CD14-positive monocyte (primary cell): ENCODE results near the gene TERT. TPM values are rescaled to one million over a fixed set of nuclear protein-coding genes. Genes with fewer than 3 reads are reported as not detected.

Experiments
- DNase-seq, 3 donors: peaks; one replicate each; pipeline ENCODE4 v3.0.0-alpha.2; 2011 to 2022
- H2AFZ ChIP-seq: 2 replicates; pipeline ENCODE4 v1.6.0; 2012; ENCODE audit warnings: mild to moderate bottlenecking, low read depth, low read length, inconsistent platforms; ENCODE audit not compliant: insufficient read depth, poor library complexity, severe bottlenecking
- H3K27ac ChIP-seq, 2 donors: 1 replicate in 1 of 2; 2 replicates in 1 of 2; pipeline ENCODE4 v1.5.1; 2012 to 2013; ENCODE audit warnings: low read length in 2 of 2, control low read depth in 1 of 2, inconsistent platforms in 1 of 2, low read depth in 1 of 2, mild to moderate bottlenecking in 1 of 2
- H3K27me3 ChIP-seq, 2 donors: one replicate each; pipeline versions ENCODE4 v1.6.0 to v1.6.1; 2011 to 2013; ENCODE audit warnings: low read length in 2 of 2; ENCODE audit not compliant: control insufficient read depth in 2 of 2, insufficient read depth in 2 of 2
- H3K36me3 ChIP-seq, 2 donors: replicated peaks in 1 of 2; 1 replicate in 1 of 2; 2 replicates in 1 of 2; pipeline versions ENCODE4 v1.5.1 to v1.6.1; 2012 to 2013; ENCODE audit warnings: low read length in 2 of 2, control low read depth in 1 of 2, inconsistent platforms in 1 of 2, mild to moderate bottlenecking in 1 of 2; ENCODE audit not compliant: insufficient read depth in 2 of 2, control insufficient read depth in 1 of 2
- H3K4me1 ChIP-seq, 2 donors: 1 replicate in 1 of 2; 2 replicates in 1 of 2; pipeline versions ENCODE4 v1.5.1 to v1.6.1; 2012 to 2013; ENCODE audit warnings: low read length in 2 of 2, control low read depth in 1 of 2, inconsistent platforms in 1 of 2, mild to moderate bottlenecking in 1 of 2, moderate library complexity in 1 of 2; ENCODE audit not compliant: insufficient read depth in 2 of 2, control insufficient read depth in 1 of 2
- H3K4me2 ChIP-seq: replicated peaks from 2 replicates; pipeline ENCODE3; 2012; ENCODE audit warnings: low read length, moderate library complexity, mild to moderate bottlenecking; ENCODE audit not compliant: poor library complexity, severe bottlenecking; ENCODE audit errors: extremely low read depth
- H3K4me3 ChIP-seq, 3 experiments: fragments of 200-600 bp in 1 of 3; sonication (generic) in 1 of 3; replicated peaks in 1 of 3; 1 replicate in 2 of 3; 2 replicates in 1 of 3; pipeline ENCODE4 v1.5.1; 2011 to 2013; ENCODE audit warnings: low read length in 3 of 3, mild to moderate bottlenecking in 3 of 3, control low read depth in 2 of 3, low read depth in 2 of 3, inconsistent platforms in 1 of 3, moderate library complexity in 1 of 3
- H3K79me2 ChIP-seq: 2 replicates; pipeline ENCODE4 v1.6.0; 2012; ENCODE audit warnings: mild to moderate bottlenecking, control low read depth, inconsistent platforms, low read length, moderate library complexity; ENCODE audit not compliant: insufficient read depth
- H3K9ac ChIP-seq: 2 replicates; pipeline ENCODE4 v1.6.0; 2017; ENCODE audit warnings: low read length, mild to moderate bottlenecking; ENCODE audit not compliant: insufficient read depth, poor library complexity, severe bottlenecking
- H3K9me3 ChIP-seq, 2 donors: replicated peaks in 1 of 2; 1 replicate in 1 of 2; 2 replicates in 1 of 2; pipeline versions ENCODE4 v1.5.1 to v1.6.1; 2012 to 2013; ENCODE audit warnings: low read length in 2 of 2, control low read depth in 1 of 2; ENCODE audit not compliant: control insufficient read depth in 1 of 2, insufficient read depth in 1 of 2
- H4K20me1 ChIP-seq: 2 replicates; pipeline ENCODE4 v1.6.0; 2012; ENCODE audit warnings: mild to moderate bottlenecking, low read length, control low read depth, moderate library complexity; ENCODE audit not compliant: insufficient read depth
- H3K27ac Mint-ChIP-seq, 7 donors: one replicate each; pipeline ENCODE4 v1.8.0; 2020; ENCODE audit warnings: mild to moderate bottlenecking in 7 of 7, mixed read lengths in 7 of 7, moderate library complexity in 6 of 7, inconsistent platforms in 2 of 7
- H3K27me3 Mint-ChIP-seq, 3 donors: one replicate each; pipeline ENCODE4 v1.8.0; 2021 to 2022; ENCODE audit warnings: low read depth in 3 of 3, mild to moderate bottlenecking in 3 of 3, mixed read lengths in 3 of 3, moderate library complexity in 3 of 3, inconsistent platforms in 1 of 3
- H3K36me3 Mint-ChIP-seq, 2 donors: one replicate each; pipeline ENCODE4 v1.8.0; 2020; ENCODE audit warnings: mixed read lengths in 2 of 2, inconsistent platforms in 1 of 2, mild to moderate bottlenecking in 1 of 2
- H3K4me1 Mint-ChIP-seq: one replicate; pipeline ENCODE4 v1.8.0; 2020; ENCODE audit warnings: mild to moderate bottlenecking, mixed read lengths
- H3K4me3 Mint-ChIP-seq, 2 donors: one replicate each; pipeline ENCODE4 v1.8.0; 2020; ENCODE audit warnings: mild to moderate bottlenecking in 2 of 2, mixed read lengths in 2 of 2, moderate library complexity in 1 of 2
- H3K9me3 Mint-ChIP-seq, 7 donors: one replicate each; pipeline ENCODE4 v1.8.0; 2020 to 2022; ENCODE audit warnings: mixed read lengths in 7 of 7, mild to moderate bottlenecking in 6 of 7, moderate library complexity in 6 of 7, inconsistent platforms in 2 of 7
- CTCF ChIP-seq: fragments of 200-600 bp; IDR thresholded peaks from one replicate; pipeline ENCODE4 v1.8.0; 2022; ENCODE audit warnings: antibody characterized with exemption, mild to moderate bottlenecking
- WGBS: methylation state at CpG from one replicate; pipeline ENCODE4 v1.1.5; 2013; ENCODE audit warnings: missing lambda C conversion rate; ENCODE audit not compliant: insufficient coverage; 5-methylcytosine and 5-hydroxymethylcytosine counted together
- intact Hi-C, 2 donors: fragments of 100-400 bp; cut with micrococcal nuclease; formaldehyde crosslinking; loops; one replicate each; pipeline versions ENCODE4 v1.15.0 to v1.15.1; 2023
- polyA plus RNA-seq, 3 donors: library from polyadenylated mRNA; depleted of rRNA in 1 of 3; unstranded in 2 of 3; stranded (reverse) in 1 of 3; fragments of 300-500 nt in 2 of 3; fragments of >200 nt in 1 of 3; fragmentation: Illumina TruSeq in 2 of 3; gene quantifications; 1 replicate in 2 of 3; 2 replicates in 1 of 3; pipeline ENCODE4 v1.2.3, GENCODE V29; 2012 to 2021

Gene TERT
- polyA plus RNA-seq, 3 donors: not detected

- no peak overlapping the region for H3K27ac ChIP-seq
- H3K36me3 ChIP-seq: peaks cover 57 to 63% of the 10 kb centered on the region in 2 donors
- TF ChIP-seq CTCF: no peak
- intact Hi-C loops: no loop called here
- no peak overlapping the region for H3K4me2 ChIP-seq
- H3K4me3 Mint-ChIP-seq: no peak overlapping the region
- WGBS: 98% methylated on average over 24 of the region's 26 CpGs
- no peaks in the 10 kb centered on the region for H4K20me1 ChIP-seq
- H3K9me3 ChIP-seq: no peaks in the 10 kb centered on the region
- H3K79me2 ChIP-seq: no peaks in the 10 kb centered on the region
- H3K27ac Mint-ChIP-seq: no peak overlapping the region
- H3K4me1 Mint-ChIP-seq: peaks cover 31% of the 10 kb centered on the region
- no peak for DNase-seq
- peaks cover 17 to 27% of the 10 kb centered on the region in 2 donors for H3K4me1 ChIP-seq
- H3K27me3 Mint-ChIP-seq: peaks cover 30 to 32% (median 31%) of the 10 kb centered on the region in 3 donors
- H3K4me3 ChIP-seq: no peak overlapping the region
- peaks cover 54 to 65% of the 10 kb centered on the region in 2 donors for H3K36me3 Mint-ChIP-seq
- H3K27me3 ChIP-seq: peaks cover 0 to 21% of the 10 kb centered on the region in 2 donors
- H3K9ac ChIP-seq: no peak overlapping the region
- H3K9me3 Mint-ChIP-seq: peaks cover 0 to 3% (median 0%) of the 10 kb centered on the region in 7 donors
- H2AFZ ChIP-seq: no peak overlapping the region
These were observed 23.2 kb upstream of the TERT start for GRCh38 chr5:1317921-1318565.

- no peaks in the 10 kb centered on the region for H3K79me2 ChIP-seq
- no peak overlapping the region for H3K4me3 ChIP-seq
- peaks cover 46 to 50% of the 10 kb centered on the region in 2 donors for H3K36me3 ChIP-seq
- H3K27me3 ChIP-seq: peaks cover 0 to 21% of the 10 kb centered on the region in 2 donors
- Mint-ChIP-seq H3K4me1 (peaks cover 41% of the 10 kb centered on the region), H3K27me3 (peaks cover 30 to 32% (median 32%) of the 10 kb centered on the region in 3 donors), H3K4me3 (peak overlapping the region in 1 of 2 donors; percentile 37), H3K9me3 (peaks cover 0 to 5% (median 1%) of the 10 kb centered on the region in 7 donors), H3K36me3 (peaks cover 45 to 54% of the 10 kb centered on the region in 2 donors), H3K27ac (peak overlapping the region in 2 of 7 donors; percentile 17 to 86)
- H3K9ac ChIP-seq: no peak overlapping the region
- H3K9me3 ChIP-seq: peaks cover 0 to 1% of the 10 kb centered on the region in 2 donors
- H3K4me2 ChIP-seq: no peak overlapping the region
- DNase-seq: no peak
- TF ChIP-seq CTCF: no peak
- H2AFZ ChIP-seq: no peak overlapping the region
- no peak overlapping the region for H3K27ac ChIP-seq
- H4K20me1 ChIP-seq: no peaks in the 10 kb centered on the region
- intact Hi-C loops: no loop called here
- 76% methylated on average over 10 of the region's 17 CpGs for WGBS
- H3K4me1 ChIP-seq: peaks cover 28 to 38% of the 10 kb centered on the region in 2 donors
These were observed 21.9 kb upstream of the TERT start for GRCh38 chr5:1316588-1317340.
